Pancreas (tissue), 10 donors: ENCODE measurements around the gene SLC26A3. TPM values are rescaled to one million over a fixed set of nuclear protein-coding genes. Genes with fewer than 3 reads are reported as not detected.

Experiments used
- ATAC-seq, 4 donors: fragments of 200-7000 bp; cut with Tn5 transposase; one replicate each; pipeline versions ENCODE4 v1.8.0 to v1.9.1; 2020; ENCODE audit warnings: mild to moderate bottlenecking in 4 of 4, moderate library complexity in 4 of 4
- DNase-seq, 6 donors: peaks; one replicate each; pipeline ENCODE4 v3.0.0-alpha.2; 2020
- FAIRE-seq: peaks from 2 replicates; lab custom pipeline; 2012; peaks lifted over from hg19 to GRCh38; lab: Jason Lieb, UNC
- H3K27ac ChIP-seq, 4 donors: fragments of 200-600 bp; sonication (generic); 1 replicate in 3 of 4; 2 replicates in 1 of 4; pipeline versions ENCODE4 v1.5.0 to v1.8.0; 2020
- H3K27me3 ChIP-seq, 4 donors: fragments of 200-600 bp; one replicate each; pipeline ENCODE4 v1.8.0; 2021
- H3K36me3 ChIP-seq, 3 donors: fragments of 200-600 bp; sonication (generic) in 1 of 3; one replicate each; pipeline versions ENCODE4 v1.5.0 to v1.8.0; 2020 to 2021
- H3K4me1 ChIP-seq, 3 donors: fragments of 200-600 bp; one replicate each; pipeline ENCODE4 v1.8.0; 2021
- H3K4me3 ChIP-seq, 4 donors: fragments of 200-600 bp; sonication (generic) in 2 of 4; one replicate each; pipeline versions ENCODE4 v1.5.0 to v1.8.0; 2020 to 2021
- H3K9me3 ChIP-seq, 4 donors: fragments of 200-600 bp; one replicate each; pipeline ENCODE4 v1.8.0; 2021
- CTCF ChIP-seq, 4 donors: fragments of 200-600 bp; sonication (generic) in 3 of 4; IDR thresholded peaks; one replicate each; pipeline versions ENCODE4 v1.5.0 to v1.8.0; 2021; ENCODE audit warnings: antibody characterized with exemption in 4 of 4
- WGBS, 2 donors: extraction: QIAGEN DNeasy Blood & Tissue Kit; methylation state at CpG; one replicate each; pipeline ENCODE4 v1.1.7; 2013; 5-methylcytosine and 5-hydroxymethylcytosine counted together
- intact Hi-C, 3 donors: fragments of 100-400 bp; cut with DNase I; formaldehyde crosslinking; loops; one replicate each; pipeline versions ENCODE4 v1.11.1 to v1.14.2; 2022
- polyA plus RNA-seq, 2 donors: library from polyadenylated mRNA; stranded (reverse); fragments of 200-250 nt; gene quantifications; one replicate each; pipeline ENCODE4 v1.2.3, GENCODE V29; 2013
- total RNA-seq, 6 donors: library from RNA; stranded (reverse); fragmentation: NEBNext Ultra II Directional in 4 of 6; extraction: Animal tissue kit (Norgen Biotek cat#: 25700) in 4 of 6; gene quantifications; one replicate each; pipeline versions ENCODE4 v1.2.1 to v1.2.4, GENCODE V29; 2021 to 2023
- donor health status: healthy with polysubstance abuse.
- donor health status: DM: no; HTN: no; CAD: no; lungs with moderate emphysema.
- donor health status: DM: no; HTN: no; CAD: no.
- donor health status: control.
- donor health status: control.
- donor health status: Bipolar disorder and iron deficiency.
- donor health status: DM: yes; HTN: yes; CAD: no.
- donor health status: DM: no; HTN: no; CAD: no.
- donor health status: DM: no; HTN: no; CAD: no.
- donor health status: DM: yes; HTN: yes; CAD: no.

The SLC26A3 gene
- total and polyA plus RNA-seq, 8 donors: 0.23 to 1.1 (median 0.34) TPM; not detected in 5

- DNase-seq (no peak), FAIRE-seq (peak; percentile 29), ATAC-seq (no peak)
- H3K36me3 ChIP-seq: no peaks in the 10 kb centered on the region
- H3K9me3 ChIP-seq: no peaks in the 10 kb centered on the region
- no peak overlapping the region for H3K4me3 ChIP-seq
- no peaks in the 10 kb centered on the region for H3K27me3 ChIP-seq
- WGBS, 2 donors: 93 to 94% methylated on average over 1 of the region's 1 CpG
- no peak overlapping the region for H3K27ac ChIP-seq
- TF ChIP-seq CTCF (IDR thresholded peaks at IDR 0.05): no peak
- intact Hi-C loops: no loop called here
- H3K4me1 ChIP-seq: no peaks in the 10 kb centered on the region
These were observed 14.8 kb downstream of the SLC26A3 start for GRCh38 chr7:107788216-107788615.

DNA sequence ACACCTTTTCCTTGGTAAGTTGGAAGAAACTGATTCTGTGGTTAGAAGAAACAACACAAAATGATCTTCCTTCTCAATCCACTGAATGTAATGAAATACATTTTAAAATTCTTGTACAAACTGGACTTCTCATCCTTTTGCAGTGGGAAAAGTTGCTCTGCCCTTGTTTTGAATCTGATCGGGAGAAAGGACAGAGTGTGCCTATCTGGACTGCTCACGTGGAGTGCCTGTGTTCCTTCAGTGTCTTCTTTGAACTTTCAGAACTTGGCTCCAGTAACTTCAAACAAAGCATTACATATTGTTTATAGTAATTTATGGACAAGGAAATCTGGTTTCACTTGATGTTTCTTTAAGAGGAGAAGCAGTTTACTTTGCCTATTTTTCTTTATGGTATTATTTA lies 17.1 kb downstream of the SLC26A3 start:
- Histone ChIP-seq H3K27me3 (no peaks in the 10 kb centered on the region), H3K36me3 (no peaks in the 10 kb centered on the region), H3K27ac (no peak overlapping the region), H3K4me3 (no peak overlapping the region), H3K4me1 (peaks cover 0 to 4% (median 0%) of the 10 kb centered on the region in 3 donors), H3K9me3 (no peaks in the 10 kb centered on the region)
- no peak for TF ChIP-seq CTCF (IDR thresholded peaks at IDR 0.05)
- no peak for ATAC-seq
- peak; percentile 75 for FAIRE-seq
- no peak for DNase-seq
- intact Hi-C loops: no loop called here
- WGBS, 2 donors: 39 to 50% methylated on average over 2 of the region's 2 CpGs

GRCh38 chr7:107785170-107785569 lies 17.9 kb downstream of the SLC26A3 start:
- no peak for FAIRE-seq
- WGBS, 2 donors: 88 to 95% methylated on average over 2 of the region's 2 CpGs

GRCh38 chr7:107783648-107784047 lies 19.4 kb downstream of the SLC26A3 start:
- whole genome bisulfite sequencing, 2 donors: 86 to 97% methylated on average over 1 of the region's 1 CpG
- H3K4me1 ChIP-seq: peaks cover 0 to 4% (median 0%) of the 10 kb centered on the region in 3 donors

More at GRCh38 chr7:107785170-107785569, 17.9 kb downstream of the SLC26A3 start:
- Histone ChIP-seq H3K4me1 (peaks cover 0 to 4% (median 0%) of the 10 kb centered on the region in 3 donors), H3K27ac (no peak overlapping the region), H3K36me3 (no peaks in the 10 kb centered on the region), H3K27me3 (no peaks in the 10 kb centered on the region), H3K9me3 (no peaks in the 10 kb centered on the region), H3K4me3 (no peak overlapping the region)
- intact Hi-C loops: no loop called here
- no peak for TF ChIP-seq CTCF (IDR thresholded peaks at IDR 0.05)
- ATAC-seq (no peak), DNase-seq (no peak)

More at GRCh38 chr7:107783648-107784047, 19.4 kb downstream of the SLC26A3 start:
- Histone ChIP-seq H3K36me3 (no peaks in the 10 kb centered on the region), H3K27me3 (no peaks in the 10 kb centered on the region), H3K9me3 (no peaks in the 10 kb centered on the region), H3K27ac (no peak overlapping the region), H3K4me3 (no peak overlapping the region)
- intact Hi-C loops: no loop called here
- DNase-seq (no peak), ATAC-seq (no peak), FAIRE-seq (no peak)
- TF ChIP-seq CTCF (IDR thresholded peaks at IDR 0.05): no peak
